PC-9 (cell line): ENCODE data around the gene RIPOR3.

Source experiments
- CTCF ChIP-seq: fragments of 200-600 bp; sonication (generic); conservative IDR thresholded peaks from 2 replicates; pipeline ENCODE4 v1.6.1; 2017; ENCODE audit warnings: mixed run types, antibody characterized with exemption, mild to moderate bottlenecking, moderate library complexity
- EZH2 ChIP-seq: fragments of 200-600 bp; sonication (generic); IDR thresholded peaks from 2 replicates; pipeline ENCODE4 v1.8.0; 2017; ENCODE audit warnings: antibody characterized with exemption, low read depth

DNA sequence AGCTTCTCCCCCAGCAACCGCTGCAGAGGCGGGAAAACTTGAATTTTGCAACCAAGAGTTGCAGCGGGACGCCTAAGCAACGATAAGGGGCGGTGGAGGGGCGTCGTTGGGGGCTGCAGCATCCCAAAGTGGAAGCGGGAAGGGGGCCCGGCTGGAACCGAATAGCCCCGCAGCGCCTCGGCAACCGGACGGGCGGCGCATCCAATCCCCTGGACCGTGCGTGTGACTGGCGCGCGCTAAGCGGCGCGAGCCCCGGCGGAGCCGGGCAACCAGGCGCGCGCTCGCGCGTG is 39.4 kb upstream of the RIPOR3 start:
- no peak for TF ChIP-seq CTCF
- TF ChIP-seq EZH2 = no peak
